Adrenal gland (tissue), 5 donors: ENCODE data around the gene TMUB2.
A peak's percentile ranks its signal among the peaks of the same experiment; 100 is the strongest.

Source experiments
- POLR2A ChIP-seq, 2 donors: fragments of 450-650 bp; IDR thresholded peaks; one replicate each; pipeline ENCODE4 v1.6.1; 2017; ENCODE audit warnings: antibody characterized with exemption in 2 of 2, mild to moderate bottlenecking in 2 of 2, moderate library complexity in 1 of 2
- TF ChIP-seq, protein P1 (sequence below), 6 experiments: fragments of 450-650 bp in 4 of 6; fragments of 200-600 bp in 2 of 6; sonication (generic) in 1 of 6; IDR thresholded peaks; 1 replicate in 5 of 6; 2 replicates in 1 of 6; pipeline versions ENCODE4 v1.5.1 to v1.8.0; 2016 to 2021; ENCODE audit warnings: antibody characterized with exemption in 6 of 6, mild to moderate bottlenecking in 2 of 6, moderate library complexity in 1 of 6
- donor health status: DM: no; HTN: no; CAD: no.

DNA sequence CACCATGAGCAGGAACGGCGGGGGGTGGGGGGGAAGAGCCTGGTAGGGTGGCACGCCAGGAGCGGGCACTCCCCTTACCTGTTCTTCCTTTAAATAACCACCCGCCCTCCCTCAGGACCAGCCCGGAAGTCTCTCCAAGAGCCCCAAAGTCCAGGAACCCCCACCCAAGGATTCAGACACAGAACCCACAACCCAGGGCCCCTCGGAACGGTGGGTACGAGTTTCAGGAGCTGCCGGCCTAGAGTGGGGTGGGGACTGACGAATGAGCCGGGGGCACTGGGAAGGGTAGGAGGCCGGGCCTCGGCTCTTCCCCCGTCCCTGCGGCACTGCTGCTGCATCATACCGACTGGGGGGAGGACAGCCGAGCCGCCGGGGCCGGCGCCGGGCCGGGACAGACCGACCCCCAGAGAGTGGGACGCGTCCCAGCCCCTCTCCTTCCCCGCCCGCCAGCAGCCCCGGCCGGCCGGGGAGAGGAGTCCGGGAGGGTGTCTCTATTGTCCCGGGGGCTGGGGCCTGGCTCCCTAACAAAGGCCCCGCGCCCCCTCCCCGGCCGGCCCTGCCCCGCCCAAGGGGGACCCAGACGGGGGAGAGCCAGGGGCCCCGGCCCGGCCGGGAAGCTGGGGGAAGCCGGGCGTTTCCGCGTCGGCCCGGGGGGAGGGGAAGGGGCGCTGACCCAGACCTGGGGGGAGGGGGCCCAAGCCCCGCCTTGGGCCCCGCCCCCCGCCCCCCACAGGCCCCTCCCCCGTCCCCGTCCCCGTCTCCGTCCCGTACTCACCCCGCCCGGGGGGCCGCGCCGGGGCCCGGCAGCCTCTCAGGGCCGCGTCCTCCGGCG, 12.2 kb downstream of the TMUB2 start:
- TF ChIP-seq, protein P1, sequence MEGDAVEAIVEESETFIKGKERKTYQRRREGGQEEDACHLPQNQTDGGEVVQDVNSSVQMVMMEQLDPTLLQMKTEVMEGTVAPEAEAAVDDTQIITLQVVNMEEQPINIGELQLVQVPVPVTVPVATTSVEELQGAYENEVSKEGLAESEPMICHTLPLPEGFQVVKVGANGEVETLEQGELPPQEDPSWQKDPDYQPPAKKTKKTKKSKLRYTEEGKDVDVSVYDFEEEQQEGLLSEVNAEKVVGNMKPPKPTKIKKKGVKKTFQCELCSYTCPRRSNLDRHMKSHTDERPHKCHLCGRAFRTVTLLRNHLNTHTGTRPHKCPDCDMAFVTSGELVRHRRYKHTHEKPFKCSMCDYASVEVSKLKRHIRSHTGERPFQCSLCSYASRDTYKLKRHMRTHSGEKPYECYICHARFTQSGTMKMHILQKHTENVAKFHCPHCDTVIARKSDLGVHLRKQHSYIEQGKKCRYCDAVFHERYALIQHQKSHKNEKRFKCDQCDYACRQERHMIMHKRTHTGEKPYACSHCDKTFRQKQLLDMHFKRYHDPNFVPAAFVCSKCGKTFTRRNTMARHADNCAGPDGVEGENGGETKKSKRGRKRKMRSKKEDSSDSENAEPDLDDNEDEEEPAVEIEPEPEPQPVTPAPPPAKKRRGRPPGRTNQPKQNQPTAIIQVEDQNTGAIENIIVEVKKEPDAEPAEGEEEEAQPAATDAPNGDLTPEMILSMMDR (IDR thresholded peaks at IDR 0.05) = no peak
- peak in 1 of 2 donors; percentile 13 for TF ChIP-seq POLR2A (IDR thresholded peaks at IDR 0.05)
